NCI-H524 treated with DMSO at 0.1 percent for 48 hours (cell line): Measurements from ENCODE around the gene RELT.

ENCODE experiments used
- DNase-seq: peaks from one replicate; lab custom pipeline; 2025; lab: John Stamatoyannopoulos, UW

RELT gene

DNA sequence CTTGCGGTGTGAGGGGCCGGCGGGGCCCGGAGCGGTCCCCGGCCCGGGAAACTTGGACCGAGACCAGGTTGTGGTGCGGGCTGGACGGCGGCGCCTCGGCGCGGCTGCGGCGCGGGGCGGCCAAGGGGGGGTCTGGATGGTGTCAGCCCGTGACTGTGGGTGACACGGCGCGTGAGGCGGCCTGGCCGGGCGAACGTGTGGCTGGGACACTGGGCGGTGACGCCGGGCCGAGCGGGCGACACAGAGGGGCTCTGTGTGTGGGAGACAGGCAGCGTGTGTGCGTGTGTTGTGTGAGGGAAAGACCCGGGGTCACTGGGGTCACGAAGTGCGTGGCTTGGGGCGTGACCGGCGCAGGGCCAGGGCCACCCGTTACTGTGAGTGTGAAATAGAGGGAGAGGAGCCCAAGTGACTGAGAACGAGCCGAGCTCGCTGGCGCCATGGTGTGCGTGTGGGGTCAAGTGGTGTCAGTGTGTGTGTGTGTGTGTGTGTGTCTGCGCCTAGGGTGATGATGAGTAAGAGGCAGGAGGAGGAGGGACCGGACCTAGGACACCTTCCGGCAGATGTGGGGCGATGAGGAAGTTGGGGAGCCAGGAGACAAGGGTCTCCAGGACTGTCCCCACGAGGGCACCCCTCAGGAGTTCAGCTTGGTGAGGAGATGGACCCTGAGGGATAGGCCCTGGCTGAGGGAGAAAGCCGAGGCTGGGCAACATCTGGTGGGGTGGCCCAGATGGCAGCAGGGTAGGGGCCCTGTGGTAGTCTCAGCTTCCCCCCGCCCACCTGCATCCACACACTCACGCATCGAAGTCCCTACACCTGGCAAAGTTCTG, 817 bp downstream of the RELT start:
- DNase-seq = no peak

DNA sequence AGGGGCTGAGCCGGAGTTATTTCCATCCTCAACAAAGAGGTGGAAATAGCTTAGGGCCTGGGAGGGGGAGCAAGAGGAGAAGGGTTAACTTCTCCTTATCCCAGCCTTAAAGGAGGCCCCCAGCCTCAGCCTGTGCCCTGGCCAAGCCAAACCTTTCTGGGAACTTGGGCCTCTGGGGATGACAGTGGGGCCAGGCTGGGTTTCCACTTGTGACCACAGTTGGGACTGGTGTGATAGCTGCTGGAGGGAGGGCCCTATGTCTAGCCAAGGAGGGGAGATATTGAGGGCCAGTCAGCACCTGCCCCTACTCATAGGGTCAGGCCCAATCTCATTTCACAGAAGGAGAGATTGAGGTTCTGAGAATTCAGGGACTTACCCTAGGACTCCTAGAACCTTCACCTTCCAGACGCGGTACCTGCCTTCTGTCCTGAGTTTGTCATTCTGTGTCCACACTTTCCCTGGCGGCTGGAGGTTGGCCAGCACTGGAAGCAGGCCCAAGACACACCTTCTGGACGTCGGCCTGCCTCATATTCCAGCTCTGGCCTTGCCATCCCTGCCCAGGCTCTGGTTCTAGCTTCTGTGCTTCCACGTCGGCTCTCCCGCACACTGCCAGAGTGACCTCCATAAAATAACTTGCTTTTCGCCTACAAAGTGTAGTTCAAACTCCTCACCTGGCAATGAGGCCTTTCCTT, 3.1 kb downstream of the RELT start:
- DNase-seq = no peak

DNA sequence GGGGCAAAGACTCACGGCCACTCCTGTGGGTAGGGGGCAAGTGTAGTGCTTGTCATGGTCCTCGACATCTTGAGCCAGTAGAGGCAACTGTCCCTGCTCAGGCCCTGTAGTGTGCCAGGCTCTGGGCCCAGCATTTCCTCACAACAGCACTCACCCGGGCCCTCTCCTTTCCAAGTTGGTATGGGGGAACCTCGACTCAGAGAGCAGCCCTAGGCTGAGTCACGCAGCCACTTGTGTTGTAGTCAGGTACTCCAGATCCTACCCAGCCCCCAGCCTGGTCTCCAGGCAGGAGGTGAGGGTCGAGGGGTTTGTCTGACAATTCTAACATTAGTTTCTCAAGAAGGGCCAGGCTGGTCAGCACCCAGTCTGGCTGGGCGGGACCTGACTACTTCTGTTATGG, 4.1 kb downstream of the RELT start:
- DNase-seq = no peak

DNA sequence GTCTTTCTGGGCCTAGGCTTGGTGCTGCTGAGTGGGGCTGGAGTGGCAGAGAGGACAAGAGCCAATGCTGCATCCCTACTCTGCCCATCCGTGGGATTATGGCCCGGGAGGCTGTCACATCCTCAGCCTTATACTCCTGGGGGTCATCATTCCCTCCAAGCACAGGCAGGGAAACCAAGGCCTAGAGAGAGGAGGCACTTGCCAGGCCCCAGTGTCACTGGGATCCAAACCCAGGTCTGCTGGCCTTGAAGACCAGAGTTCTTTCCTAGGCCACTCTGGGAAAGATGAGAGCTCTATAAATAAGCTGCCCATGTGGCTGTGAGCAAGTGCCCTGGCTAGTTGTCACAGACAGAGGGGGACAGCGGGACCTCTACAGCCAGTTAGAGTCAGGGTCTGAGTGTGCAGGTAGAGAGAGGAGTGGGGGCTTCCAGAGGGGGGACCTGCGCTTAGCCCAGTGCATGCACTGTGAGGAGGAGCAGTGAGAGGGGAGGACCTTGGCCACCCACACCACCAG, 4.8 kb downstream of the RELT start:
- no peak for DNase-seq

DNA sequence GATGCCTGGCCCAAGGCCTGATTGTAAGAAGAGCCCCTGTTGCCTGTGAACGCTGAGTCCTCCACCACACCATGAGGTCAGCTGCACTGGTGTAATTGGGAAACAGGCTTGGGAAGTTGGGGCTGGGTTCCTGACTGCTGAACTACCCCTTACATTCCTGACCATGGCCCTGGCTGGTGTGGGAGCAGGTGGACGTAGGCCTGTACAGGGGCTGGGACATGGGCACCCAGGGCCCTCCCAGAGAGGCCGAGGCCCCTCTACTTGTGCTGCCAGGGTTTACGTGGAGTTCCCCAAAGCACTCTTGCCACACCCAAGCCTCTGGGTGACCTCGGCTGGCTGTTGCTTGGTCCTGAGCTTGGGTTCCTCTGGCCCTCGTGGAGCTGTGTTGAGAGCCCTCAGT, 5.4 kb downstream of the RELT start:
- DNase-seq = no peak

DNA sequence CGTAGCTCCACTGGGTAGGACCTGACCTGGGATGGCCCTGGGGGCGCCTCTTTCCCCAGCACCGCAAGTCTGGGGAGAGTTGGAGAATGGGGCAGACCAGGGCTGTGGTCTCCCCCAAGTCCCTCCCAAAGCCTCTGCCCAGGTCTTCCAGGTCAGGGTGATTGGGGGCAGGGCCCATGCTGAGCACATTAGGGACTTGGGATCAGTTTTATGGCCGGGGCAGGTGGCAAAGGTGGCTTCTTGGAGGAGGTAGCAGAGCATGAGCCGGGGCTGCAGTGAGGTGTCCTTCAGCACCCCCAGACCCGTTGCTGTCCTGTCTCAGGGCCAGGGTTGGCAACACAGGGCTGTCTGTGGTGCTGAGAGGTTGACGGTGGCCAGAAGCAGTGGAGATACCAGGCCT, 6.0 kb downstream of the RELT start:
- DNase-seq = no peak

GRCh38 chr11:73382747-73383146, 6.5 kb downstream of the RELT start:
- DNase-seq = no peak

- no peak for DNase-seq
These were observed 7.3 kb downstream of the RELT start for GRCh38 chr11:73383249-73384124.

GRCh38 chr11:73384125-73384441, 7.9 kb downstream of the RELT start:
- no peak for DNase-seq

- no peak for DNase-seq
These were observed 8.3 kb downstream of the RELT start for GRCh38 chr11:73384531-73384871.

GRCh38 chr11:73384872-73385689, 8.9 kb downstream of the RELT start:
- no peak for DNase-seq

GRCh38 chr11:73386016-73386415, 9.8 kb downstream of the RELT start:
- no peak for DNase-seq

DNA sequence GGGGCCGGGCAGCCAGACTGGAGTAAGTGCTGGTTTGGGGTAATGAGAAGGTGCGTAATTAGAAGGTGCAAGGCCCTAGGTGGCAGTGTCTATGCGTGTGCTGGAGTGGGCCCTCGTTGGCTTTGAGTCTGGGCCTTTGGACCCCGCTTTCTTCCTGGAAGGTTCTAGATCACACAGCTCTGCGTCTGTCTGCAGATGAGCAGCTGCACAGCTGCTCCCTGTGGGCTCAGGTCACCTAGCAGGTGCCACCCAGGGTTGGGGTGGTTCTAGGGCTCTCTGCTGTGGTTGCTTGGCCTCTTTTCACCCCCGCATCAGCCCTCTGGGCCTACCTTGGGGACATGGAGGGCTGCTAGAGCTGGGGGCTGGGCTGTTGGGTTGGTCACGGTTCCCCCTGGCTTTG, 10.3 kb downstream of the RELT start:
- no peak for DNase-seq

DNA sequence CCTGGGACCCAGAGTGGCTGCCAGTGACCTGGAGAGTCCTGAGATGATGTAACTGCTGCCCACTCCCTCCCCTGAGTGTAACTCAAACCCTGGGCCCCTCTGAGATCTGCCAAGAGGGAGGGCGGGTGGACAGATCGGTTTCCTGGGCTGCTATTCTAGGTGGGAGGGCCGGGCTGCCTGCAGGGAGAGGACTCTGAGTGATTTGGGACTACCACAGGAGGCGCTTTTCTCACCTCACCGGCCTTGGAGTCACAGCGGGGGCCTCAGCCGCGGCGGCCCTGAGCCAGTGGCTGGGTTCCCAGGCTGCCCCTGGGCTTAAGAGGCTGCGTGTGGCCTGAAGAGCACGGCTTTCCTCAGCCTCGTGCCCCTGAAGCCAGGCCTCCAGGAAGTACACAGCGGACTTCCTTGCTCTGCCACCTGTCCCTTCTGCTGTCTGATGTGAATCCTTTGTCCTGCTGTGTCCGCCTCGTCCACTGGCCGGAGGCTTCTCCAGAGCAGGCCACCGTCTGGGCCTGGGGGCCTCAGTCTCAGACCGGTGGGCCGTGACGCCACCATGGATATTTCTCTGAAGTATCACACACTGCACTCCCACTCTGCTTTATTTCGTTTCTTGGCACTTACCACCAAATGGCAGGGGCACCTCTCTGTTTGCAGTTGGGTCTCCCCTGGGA, 11.5 kb downstream of the RELT start:
- no peak for DNase-seq

DNA sequence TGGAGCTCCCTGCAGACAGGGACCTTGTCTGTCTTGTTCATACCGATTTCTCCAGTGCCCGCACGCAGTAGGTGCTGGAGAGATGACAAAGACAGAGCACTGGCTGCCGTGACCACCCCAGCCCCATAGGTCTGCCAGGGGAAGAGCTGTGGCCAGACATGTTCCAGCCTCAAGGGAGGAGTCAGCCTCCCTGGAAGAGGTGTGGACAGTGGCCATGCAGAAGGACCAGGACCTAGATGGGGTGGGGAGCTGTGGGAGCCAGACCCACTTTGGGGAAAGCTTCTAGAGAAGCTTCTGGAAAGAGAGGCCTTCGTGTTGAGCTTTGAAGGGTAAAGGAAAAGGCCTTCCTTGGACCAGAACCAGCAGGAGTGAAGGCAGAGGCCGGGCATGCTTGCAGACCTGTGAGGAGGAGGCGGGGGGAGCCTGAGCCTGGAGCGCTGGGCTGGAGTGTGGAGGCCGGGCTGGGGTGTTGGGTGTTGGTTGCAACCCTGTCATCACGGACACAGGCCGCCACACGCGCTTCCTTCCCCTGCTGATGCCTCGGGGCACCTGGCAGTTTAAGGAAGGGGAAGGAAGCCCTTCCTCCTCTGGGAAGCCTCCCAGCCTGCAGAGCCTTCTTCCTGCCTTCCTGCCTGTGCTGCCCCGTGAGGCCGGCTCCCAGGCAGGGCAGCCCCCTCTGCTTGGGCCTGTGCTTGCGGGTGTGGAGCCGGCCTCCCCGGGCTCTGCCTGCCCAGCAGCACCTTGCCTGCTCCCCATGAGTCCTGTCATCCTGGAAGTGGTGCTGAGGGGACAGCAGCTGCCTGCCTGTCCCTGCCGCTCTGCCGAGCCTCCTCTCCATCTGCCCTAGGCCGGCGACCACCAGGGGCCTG, 12.3 kb downstream of the RELT start:
- DNase-seq = no peak

DNA sequence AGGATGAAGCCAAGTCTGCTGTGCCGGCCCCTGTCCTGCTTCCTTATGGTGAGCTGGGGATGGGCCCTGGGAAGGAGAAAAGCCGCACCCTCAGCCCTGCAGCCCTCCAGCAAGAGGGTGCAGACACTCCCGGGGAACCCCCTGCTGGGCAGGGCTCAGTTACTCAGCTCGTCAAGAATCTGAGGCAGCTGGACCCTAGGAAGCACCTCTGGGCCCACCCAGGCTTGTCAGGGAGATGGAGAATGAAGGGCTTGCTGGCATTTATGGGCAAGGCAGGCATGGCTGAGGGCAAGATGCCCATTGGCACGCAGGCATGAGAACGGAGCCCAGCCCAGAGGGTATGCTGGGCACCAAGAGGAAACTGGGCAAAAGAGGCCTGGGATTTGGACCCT, 12.9 kb downstream of the RELT start:
- no peak for DNase-seq

- DNase-seq = no peak
These were observed 13.7 kb downstream of the RELT start for GRCh38 chr11:73389916-73390315.

- no peak for DNase-seq
These were observed 14.7 kb downstream of the RELT start for GRCh38 chr11:73390601-73391565.

DNA sequence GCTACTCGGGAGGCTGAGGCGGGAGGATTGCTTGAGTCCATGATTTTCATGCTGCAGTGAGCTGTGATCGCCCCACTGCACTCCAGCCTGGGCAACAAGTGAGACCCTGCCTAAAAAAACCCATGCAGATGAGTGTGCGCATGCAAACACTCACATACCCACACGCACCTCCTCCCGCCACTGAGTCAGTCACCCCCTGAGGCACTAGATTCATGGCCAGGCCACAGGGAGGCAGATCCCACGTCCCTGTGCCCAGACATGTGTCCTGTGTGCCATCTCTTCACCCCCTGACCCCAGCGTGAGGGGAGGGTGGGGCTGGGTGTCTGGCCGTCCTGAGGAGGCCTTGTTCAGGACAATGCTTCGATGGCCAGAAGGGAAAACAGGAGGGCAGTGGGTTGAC, 15.5 kb downstream of the RELT start:
- DNase-seq = no peak
